Measurements from ENCODE around the gene MBD4.
A peak's percentile ranks its signal among the peaks of the same experiment; 100 is the strongest.
"Not testable (repeated sequence)": the region's sequence is repeated elsewhere in the genome, so short reads cannot be mapped to it uniquely, and the experiment has no call there.

The MBD4 gene

GRCh38 chr3:129439817-129440617 is at the start of gene MBD4, which contains the start of gene IFT122:
TSS of gene MBD4 (minus strand) at chr3:129439948. CDS start at chr3:129439833, 115 bp downstream.
TSS of gene IFT122 (plus strand) at chr3:129440224. CDS start at chr3:129440331, 107 bp downstream.
- peak; percentile 99 for DNase-seq (ENCODE audit: extremely low read depth, low read depth)
- TF ChIP-seq, protein P1, sequence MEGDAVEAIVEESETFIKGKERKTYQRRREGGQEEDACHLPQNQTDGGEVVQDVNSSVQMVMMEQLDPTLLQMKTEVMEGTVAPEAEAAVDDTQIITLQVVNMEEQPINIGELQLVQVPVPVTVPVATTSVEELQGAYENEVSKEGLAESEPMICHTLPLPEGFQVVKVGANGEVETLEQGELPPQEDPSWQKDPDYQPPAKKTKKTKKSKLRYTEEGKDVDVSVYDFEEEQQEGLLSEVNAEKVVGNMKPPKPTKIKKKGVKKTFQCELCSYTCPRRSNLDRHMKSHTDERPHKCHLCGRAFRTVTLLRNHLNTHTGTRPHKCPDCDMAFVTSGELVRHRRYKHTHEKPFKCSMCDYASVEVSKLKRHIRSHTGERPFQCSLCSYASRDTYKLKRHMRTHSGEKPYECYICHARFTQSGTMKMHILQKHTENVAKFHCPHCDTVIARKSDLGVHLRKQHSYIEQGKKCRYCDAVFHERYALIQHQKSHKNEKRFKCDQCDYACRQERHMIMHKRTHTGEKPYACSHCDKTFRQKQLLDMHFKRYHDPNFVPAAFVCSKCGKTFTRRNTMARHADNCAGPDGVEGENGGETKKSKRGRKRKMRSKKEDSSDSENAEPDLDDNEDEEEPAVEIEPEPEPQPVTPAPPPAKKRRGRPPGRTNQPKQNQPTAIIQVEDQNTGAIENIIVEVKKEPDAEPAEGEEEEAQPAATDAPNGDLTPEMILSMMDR (IDR thresholded peaks at IDR 0.05; ENCODE audit: low read depth, low read length, missing control alignments): no peak
- H3K4me3 ChIP-seq (replicated peaks; ENCODE audit: low read depth, low read length): peak within 1 kb of the TSS; percentile 90

DNA sequence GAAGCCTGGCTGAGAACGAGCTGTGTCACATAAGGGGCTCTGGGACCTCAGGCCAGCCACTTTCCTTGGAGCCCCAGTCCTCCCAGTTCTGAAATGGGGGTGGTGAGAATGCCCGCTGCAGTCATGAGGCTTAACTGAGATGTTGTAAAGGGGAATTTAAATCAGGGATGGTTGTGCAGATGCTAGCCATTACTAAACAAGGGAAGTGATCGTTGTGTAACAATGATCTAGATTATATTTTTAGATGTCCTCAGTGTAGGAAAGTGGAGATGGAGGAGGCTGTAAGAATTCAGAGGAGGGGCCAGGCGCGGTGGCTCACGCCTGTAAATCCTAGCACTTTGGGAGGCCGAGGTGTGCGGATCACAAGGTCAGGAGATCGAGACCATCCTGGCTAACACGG is 49.5 kb upstream of the MBD4 start:
- DNase-seq (ENCODE audit: extremely low read depth, low read depth); H3K4me3 ChIP-seq (replicated peaks; ENCODE audit: low read depth, low read length): not testable (repeated sequence)

GRCh38 chr3:129487868-129488335 is 48.2 kb upstream of the MBD4 start:
- not testable (repeated sequence) for H3K4me3 ChIP-seq (replicated peaks; ENCODE audit: low read depth, low read length); DNase-seq (ENCODE audit: extremely low read depth, low read depth)

GRCh38 chr3:129487183-129487867 is 47.6 kb upstream of the MBD4 start:
- no peak for DNase-seq (ENCODE audit: extremely low read depth, low read depth)
- H3K4me3 ChIP-seq (replicated peaks; ENCODE audit: low read depth, low read length): no peak overlapping the region
- TF ChIP-seq, protein P1 (IDR thresholded peaks at IDR 0.05; ENCODE audit: low read depth, low read length, missing control alignments): no peak

DNA sequence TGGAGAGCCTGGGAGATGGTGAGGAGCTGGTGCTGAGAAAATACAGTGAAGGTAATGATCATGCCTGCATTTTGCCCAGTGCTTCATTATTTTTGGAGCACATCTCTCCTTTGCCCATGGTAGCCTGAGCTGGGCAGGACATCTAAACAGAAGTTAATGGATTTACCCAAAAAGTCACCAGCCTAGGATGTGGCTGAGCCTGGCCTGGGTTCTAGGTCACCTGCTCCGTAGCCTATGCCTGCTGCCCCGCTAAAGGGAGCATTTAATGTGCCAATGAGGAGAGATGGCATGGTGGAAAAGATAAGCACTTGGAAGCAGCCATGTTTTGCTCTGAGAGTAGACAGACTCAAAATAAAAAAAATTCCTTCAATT is 46.9 kb upstream of the MBD4 start:
- H3K4me3 ChIP-seq (replicated peaks; ENCODE audit: low read depth, low read length): no peak overlapping the region
- TF ChIP-seq, protein P1 (IDR thresholded peaks at IDR 0.05; ENCODE audit: low read depth, low read length, missing control alignments): no peak
- no peak for DNase-seq (ENCODE audit: extremely low read depth, low read depth)

DNA sequence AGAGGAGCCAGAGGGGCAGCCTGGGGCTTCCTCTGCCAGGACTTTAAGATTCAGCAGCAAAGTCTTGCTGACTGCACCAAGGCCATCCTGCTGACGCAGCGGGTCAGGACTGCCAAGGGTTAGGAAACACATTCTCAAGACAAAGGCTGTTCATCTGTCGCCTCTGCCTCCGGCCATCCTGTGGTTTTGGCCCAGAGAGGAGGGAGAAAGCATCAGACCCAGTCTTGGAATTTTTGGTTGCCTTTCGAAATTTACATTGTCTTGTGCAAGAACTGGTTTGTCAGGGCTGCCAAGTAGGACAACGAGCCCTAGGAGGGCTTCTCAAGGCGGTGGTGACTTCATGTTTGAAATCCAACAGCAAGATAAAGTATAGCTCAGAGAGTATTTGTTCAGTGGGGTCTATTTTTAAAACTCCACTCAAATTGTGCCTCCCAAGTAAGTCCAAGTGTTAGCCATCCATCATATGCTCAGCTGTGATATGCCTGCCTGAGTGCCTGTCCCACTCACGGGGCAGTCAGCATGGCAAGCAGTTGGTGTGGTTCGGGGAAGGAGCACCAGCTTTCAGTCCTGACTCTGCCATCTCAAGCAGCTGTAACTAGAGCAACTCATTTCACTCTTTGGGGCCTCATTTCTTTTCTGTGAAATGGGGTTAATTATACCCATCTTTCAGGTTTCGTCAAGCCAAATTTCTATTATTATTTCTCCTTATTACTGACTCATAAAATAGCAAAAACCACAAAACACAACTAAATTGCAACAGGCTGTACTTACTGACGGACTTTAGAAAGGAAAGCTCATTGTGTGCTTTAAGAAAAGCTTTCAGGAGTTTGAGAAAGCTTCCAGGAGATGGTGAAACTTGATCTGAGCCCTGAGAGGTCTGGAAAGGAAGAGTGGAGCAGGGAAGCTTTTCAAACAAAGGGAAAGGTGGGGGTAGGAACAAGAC is 46.2 kb upstream of the MBD4 start:
- no peak overlapping the region for H3K4me3 ChIP-seq (replicated peaks; ENCODE audit: low read depth, low read length)
- DNase-seq (ENCODE audit: extremely low read depth, low read depth): peak; percentile 52
- TF ChIP-seq, protein P1 (IDR thresholded peaks at IDR 0.05; ENCODE audit: low read depth, low read length, missing control alignments): no peak

DNA sequence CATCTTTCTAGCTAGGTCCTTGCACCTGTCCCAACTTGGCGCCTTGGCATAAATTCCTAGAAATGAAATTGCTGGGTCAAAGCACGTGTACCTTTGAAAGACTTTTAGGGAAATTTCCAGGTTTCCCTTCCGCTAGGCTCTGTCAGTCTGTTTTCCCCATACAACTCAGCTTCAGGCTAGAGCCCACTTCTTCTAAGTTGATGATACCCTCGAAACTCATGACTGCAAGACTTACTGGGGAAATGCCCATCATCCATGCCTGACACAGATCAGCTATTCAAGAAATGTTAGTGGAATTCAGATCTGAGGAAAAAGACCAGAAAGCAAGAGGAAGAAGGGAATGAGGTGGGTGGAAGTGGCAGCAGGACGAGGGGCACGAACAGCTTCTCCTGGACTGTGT is 45.4 kb upstream of the MBD4 start:
- not testable (repeated sequence) for DNase-seq (ENCODE audit: extremely low read depth, low read depth); H3K4me3 ChIP-seq (replicated peaks; ENCODE audit: low read depth, low read length)

DNA sequence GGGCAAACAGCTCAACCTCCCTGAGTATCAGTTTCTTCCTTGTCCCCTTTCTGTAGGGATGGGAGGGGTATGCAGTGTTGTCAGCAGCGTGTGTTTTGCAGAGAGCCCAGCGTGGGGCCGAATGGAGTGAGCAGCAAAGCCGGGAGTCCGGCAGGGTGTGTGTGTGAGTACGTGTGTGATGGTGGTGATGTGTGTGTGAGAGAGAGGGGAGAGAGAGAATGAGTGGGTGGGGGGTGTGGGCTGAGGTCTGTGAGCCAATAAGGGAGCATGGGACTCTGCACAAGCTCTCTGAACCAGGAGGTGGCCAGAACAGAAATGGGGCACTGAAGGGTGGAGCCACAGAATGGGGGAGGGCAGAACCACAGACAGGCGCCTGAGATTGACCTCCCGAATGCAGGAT is 44.1 kb upstream of the MBD4 start:
- no peak for DNase-seq (ENCODE audit: extremely low read depth, low read depth)
- TF ChIP-seq, protein P1 (IDR thresholded peaks at IDR 0.05; ENCODE audit: low read depth, low read length, missing control alignments): no peak
- no peak overlapping the region for H3K4me3 ChIP-seq (replicated peaks; ENCODE audit: low read depth, low read length)
